NCI-H1694 (cell line): ENCODE measurements around the gene ANKRD34A.
"Not testable (repeated sequence)": the region's sequence is repeated elsewhere in the genome, so short reads cannot be mapped to it uniquely, and the experiment has no call there.

Source experiments
- DNase-seq: peaks from one replicate; lab custom pipeline; 2025; lab: John Stamatoyannopoulos, UW

The ANKRD34A gene

DNA sequence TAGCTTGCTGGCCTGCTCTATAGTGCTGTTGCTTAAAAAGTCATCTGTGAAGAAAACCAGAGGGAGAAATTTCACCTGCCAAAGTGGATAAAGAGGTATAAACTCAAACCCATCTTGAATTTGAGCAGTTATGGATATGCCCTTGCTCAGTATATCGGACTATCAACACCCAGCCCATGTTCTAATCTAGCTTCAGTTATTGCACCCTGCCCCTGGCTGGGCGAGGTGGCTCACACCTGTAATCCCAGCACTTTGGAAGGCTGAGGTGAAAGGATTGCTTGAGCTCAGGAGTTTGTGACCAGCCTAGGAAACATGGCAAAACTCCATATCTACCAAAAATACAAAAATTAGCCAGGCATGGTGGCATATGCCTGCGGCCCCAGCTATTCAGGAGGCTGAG, 19.8 kb downstream of the ANKRD34A start:
- DNase-seq = no peak

DNA sequence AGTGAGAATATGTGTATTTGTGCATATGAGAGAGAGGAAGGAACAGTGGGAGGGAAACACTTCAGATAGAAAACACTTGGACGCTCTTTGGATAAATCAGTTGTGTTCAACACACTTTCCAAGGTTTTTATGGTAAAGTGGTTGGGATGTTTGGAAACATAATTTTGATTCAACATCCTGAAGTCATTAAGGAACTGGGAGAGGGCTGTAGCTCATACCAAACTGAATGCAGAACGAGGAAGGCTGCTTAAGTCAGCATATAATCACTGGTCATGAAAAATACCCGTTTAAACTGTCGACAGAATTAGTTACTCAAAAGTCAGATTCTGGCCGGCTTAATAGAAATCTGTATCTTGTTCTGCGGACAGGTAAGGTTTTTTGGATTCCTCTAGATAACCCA, 21.5 kb downstream of the ANKRD34A start:
- no peak for DNase-seq

DNA sequence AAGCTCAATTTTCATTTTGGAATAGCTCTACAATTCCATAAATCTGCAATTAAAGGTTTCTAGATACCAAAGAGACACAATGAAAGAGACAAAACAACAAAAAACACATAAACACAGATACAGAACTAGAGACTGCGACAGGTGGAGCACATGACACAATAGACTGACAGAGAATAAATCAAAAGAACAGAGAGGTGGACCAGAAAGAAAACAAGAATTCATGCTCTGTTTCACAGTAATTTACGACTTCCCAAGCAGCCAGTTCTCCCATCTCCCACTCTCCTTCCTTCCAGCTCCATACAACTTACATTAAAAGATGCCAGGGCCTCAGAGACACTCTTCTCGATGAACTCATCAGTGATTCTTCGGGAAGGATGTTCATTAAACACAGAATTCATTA, 22.0 kb downstream of the ANKRD34A start:
- DNase-seq = no peak

DNA sequence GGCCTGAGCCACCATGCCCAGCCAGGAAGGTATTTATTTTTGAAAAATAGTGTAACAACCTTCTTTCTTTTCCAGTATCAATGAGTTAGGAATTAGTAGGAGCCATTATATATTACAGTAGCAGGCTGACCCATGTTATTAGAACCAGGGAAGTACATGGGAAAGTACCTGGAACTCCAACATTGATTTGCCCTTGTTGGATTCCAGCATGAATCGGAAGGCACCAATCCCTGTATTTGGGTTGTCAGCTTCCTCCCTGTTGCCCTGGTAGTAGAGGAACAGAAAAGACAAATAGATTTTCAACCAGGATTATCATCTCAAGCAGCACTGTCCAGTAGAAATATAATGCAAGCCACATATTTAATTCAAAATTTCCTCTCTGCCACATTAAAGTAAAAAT, 26.9 kb downstream of the ANKRD34A start:
- no peak for DNase-seq

DNA sequence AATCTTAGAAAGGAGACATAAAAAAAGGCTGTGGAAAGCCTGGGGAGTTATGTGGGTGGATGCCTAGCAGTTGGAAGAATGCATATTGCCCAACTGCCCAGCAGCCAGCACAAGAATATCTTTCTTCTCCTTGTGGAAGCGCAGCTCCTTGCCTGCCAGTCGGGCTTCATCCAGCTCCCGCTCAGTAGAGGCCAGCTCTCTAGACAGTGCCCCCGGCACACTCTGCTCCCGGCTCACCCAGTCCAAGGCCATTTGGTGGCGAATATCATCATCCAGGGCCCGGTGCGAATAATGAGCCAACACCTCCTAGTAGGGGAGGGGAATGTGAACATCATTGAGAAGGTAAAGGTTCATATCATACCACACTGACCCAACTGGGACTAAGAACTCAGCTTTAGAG, 28.1 kb downstream of the ANKRD34A start:
- DNase-seq = no peak

DNA sequence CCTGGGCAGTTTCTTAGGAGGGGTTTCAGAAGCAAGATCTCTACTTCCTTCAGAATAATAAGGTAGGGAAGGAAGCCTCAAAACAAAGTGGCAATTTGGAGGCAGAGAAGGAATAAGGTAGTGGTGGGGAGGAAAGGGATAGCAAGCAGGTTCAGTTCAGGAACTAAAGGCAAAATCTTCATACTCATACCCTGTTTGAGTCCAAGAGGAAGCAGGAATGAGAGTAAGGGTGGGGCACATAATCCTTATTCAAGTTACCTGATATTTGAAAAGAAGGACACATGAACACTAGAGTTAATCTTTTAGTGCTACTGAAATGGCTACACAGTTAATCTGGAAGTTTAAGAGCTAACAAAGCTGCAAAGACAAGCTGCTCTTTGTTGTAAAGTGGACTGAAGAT, 28.7 kb downstream of the ANKRD34A start:
- no peak for DNase-seq

DNA sequence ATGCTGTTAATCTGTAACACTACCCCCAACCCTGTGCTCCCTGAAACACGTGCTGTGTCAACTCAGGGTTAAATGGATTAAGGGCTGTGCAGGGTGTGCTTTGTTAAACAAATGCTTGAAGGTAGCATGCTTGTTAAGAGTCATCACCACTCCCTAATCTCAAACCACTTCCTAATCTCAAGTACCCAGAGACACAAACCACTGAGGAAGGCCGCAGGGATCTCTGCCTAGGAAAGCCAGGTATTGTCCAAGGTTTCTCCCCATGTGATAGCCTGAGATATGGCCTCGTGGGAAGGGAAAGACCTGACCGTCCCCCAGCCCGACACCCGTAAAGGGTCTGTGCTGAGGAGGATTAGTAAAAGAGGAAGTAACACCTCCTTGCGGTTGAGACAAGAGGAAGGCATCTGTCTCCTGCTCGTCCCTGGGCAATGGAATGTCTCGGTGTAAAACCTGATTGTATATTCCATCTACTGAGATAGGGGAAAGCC, 31.8 kb downstream of the ANKRD34A start:
- DNase-seq = not testable (repeated sequence)

DNA sequence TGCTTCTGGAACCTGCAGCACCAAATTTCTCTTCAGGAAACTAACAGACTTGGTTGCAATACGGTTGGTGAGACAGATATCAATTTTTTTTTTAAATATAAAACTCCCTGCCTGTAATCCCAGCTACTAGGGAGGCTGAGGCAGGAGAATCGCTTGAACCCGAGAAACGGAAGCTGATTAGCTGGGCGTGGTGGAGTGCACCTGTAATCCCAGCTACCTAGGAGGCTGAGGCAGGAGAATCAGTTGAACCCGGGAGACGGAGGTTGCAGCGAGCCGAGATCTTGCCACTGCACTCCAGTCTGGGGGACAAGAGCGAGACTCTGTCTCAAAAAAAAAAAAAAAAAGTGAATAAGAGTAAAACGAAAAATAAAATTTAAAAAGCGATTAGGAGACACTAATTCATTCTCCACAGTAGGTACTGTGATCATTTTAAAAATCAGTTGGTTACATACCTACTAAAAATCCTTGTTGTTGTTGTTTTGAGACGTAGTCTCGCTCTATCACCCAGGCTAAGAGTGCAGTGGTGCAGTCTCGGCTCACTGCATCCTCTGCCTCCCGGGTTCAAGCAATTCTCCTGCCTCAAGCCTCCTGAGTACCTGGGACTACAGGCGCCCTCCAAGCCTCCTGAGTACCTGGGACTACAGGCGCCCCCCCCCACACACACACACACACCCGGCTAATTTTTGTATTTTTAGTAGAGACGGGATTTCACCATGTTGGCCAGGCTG, 36.3 kb downstream of the ANKRD34A start:
- DNase-seq = no peak

DNA sequence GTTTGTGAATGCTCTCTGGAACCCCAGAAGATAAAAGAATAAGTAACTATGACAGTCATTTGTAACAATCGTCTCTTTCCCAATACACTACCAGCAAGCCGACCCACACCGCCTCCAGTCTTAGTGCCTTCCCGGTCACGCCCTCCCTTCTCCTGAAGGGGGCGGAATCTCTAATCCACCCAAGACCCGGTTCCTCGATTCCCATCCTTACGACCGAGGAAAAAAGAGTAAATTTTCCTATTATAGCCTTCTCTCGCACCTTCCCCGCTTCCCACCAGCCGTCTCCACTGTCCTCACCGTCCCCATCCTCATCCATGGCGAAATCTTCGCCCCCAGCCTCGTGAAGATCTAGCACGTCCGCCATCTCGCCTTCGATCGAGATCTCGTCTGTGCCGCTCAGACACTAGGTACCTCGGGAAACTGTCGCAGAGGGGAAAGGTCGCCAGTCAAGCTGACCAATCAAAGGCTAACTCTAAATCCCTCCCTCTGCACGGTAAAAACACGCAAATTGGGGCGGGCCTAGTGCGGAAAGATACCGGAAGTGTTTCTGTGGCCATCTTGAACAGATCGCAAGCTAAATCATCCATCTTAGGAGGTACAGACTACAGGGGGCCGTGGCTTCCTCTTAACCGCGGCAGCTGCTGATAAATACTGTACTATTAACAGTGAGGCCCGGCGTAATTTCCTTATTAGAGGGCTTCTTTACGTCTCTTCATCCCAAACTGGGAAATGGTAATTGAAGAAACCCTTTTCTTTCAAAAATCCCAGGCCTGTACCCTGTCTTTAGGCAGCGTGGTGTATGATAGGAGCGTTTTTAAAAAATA, 37.1 kb downstream of the ANKRD34A start, which contains the start of gene RBM8A:
RBM8A (minus strand) TSS at position 422 of the 824 bp plus-strand sequence; CDS start at position 364, 58 bp downstream.
- peak; percentile 99 for DNase-seq

DNA sequence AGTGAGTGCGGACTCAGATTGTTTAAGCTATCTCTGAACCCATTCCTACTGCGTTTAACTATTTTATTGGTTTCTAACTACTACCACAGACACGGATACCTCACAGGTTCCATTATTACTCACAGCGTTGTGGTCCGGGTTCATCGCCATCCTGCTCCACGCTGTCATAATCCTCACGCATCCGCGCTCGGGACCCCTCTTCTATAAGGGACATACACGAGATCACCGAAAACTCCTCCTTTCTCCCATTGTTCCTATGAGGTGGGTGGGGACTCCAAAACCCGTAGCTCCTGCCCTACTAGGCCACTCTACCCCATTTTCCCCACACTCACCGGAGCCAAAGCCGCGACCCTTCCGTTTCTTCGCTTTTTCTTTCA, 37.7 kb downstream of the ANKRD34A start:
- DNase-seq = no peak

DNA sequence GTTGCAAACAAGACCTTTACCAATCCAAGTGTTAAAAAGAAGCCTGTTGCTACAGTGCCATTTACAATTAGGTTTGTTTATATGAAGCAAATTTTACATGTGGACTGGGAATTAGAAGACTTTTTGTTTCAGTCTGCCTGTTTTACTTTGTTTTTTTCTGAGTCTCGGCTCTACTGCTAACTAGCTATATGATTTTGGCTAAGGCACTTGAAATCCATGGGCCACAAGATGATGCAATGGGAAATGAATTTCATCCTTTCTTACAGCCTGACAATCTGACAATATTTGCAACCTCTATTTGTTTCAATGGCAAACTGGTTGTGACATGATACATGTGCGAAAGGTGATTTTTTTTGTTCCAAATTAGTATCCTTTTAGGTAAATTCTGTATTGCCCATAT, 42.1 kb downstream of the ANKRD34A start:
- no peak for DNase-seq

DNA sequence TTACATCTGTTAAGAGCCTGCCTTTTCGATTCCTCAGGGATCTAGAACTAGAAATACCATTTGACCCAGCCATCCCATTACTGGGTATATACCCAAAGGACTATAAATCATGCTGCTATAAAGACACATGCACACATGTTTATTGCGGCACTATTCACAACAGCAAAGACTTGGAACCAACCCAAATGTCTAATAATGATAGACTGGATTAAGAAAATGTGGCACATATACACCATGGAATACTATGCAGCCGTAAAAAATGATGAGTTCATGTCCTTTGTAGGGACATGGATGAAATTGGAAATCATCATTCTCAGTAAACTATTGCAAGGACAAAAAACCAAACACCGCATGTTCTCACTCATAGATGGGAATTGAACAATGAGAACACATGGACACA, 44.1 kb downstream of the ANKRD34A start:
- not testable (repeated sequence) for DNase-seq

DNA sequence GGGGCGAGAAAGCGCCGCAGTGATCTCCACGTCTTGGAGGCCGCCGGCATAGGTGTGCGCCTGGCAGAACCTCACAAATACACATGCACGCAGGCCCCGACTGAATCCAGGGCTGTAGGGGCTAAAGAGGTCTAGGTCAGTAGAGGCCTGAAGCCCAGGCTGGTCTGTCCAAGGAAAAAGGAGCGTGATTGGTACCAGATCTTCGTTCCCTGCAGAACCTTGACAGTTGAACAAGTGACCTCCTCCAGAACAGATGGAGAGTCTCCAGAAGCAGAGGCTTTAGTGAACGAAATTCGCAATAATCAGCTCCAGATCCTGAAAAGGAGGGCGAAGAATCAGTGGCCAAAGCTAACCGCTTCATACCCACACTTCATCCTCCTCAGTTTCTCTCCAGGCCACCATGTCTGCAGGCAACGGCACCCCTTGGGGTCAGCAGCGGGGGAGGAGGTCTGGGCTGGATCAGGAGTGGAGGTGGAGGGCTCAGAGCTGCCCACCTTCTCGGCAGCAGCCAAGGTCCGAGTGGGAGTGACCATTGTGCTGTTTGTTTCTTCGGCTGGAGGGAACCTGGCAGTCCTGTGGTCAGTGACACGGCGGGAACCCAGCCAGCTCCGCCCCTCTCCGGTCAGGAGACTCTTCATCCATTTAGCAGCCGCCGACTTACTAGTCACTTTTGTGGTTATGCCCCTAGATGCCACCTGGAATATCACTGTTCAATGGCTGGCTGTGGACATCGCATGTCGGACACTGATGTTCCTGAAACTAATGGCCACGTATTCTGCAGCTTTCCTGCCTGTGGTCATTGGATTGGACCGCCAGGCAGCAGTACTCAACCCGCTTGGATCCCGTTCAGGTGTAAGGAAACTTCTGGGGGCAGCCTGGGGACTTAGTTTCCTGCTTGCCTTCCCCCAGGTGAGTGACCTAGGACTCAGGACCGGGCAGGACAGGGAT, 45.1 kb downstream of the ANKRD34A start:
- DNase-seq = no peak

DNA sequence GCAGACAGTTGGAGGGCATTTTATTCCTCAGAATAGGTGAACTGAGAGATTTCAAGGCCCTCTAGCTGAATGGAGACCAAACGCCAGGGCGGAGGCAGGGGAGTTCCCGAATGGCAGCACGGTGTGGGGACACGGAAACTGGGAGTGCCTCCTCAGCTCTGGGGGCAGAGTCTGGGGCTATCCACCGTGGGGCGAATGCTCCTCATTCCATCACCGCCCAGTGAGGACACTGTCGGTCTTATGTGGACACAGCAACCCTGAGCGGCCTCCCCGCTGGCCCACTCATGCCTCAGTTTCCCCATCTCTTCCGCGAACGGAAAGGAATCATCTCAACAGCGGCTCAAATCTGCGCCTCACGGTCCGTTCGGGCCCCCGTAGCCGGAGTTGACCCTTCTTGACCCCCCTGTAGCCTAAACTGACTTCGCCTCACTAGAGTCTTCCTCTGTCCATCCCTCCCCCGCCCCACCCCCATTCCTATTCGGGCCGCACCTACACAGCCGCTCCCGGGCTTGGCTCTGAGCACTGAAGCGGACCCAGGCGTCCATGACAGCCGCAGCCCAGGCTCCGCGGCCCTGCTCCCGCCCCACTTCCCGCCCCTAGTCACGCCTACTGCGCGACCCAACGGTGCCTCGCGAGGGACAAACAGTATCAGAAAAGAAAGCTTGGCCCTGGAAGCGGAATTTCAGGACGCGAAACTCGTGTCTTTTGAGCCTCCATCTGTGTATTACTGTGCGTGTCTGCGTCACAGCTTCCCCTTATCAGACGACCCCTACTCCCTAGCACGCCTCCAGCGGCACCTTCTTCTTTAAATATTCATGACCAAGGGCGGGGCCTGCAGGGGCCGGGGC, 46.0 kb downstream of the ANKRD34A start, which contains the start of gene PEX11B:
PEX11B (minus strand) TSS at position 574 of the 848 bp plus-strand sequence; CDS start at position 545, 29 bp downstream.
- peak; percentile 56 for DNase-seq

DNA sequence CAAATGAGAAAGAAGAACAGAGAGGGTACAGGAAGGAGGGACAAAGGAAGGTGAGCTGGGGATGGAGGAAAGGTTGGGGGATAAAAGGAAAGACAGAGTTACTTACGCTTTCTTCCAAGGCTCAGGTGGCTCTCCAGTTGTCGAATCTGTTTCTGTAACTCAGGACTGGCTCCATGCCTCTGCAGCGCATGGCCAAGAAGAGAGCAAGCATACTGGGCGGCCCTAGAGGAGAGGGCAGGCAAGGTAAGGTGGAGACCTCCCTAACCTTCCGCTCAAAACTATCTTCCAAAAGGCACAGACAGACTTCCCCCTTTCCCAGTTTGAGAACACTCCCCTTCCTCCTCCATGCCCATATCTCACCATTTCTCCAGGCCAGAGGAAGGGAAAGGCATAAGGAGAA, 46.8 kb downstream of the ANKRD34A start:
- DNase-seq = no peak

DNA sequence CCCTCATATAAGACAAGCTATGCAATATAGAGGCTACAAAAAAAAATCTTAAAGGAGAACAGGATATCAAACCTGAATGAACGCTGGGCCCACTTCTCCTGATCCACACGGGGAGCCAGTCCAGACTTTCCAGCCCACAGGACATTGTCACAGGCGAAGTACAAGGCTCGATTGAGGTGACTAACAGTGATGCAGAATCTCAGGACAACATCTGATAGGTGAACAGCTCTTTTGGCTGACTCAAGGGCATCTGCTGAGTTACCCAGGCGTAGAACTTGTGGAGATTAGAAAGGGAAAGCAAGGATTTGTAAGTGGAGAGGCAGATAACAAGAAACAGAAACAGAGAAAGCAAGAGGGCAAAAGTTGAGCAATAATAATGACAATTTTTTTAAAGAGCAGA, 47.6 kb downstream of the ANKRD34A start:
- no peak for DNase-seq

DNA sequence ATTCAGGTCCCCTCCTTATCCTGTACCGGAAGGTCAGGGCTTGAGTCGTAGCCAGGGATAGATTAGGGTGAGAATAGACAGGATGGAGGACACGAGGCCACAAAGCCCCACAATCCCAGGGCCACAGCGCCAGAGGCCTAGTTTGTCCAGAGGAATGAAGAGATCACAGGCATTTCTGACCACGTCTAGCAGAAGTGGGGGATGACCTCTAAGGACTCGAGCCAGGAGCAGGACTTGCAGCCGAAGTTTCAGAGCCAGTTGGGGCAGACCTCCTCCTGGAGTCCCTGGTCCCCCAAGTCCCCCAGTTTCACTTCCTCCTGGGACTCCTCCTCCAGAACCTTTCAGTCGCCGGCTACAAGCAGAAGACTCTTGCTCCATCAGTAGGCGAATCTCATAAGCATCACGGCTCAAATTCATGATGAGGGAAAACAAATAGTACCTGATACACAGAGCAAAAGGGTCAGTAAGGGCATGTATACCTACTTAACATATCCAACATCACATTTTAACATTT, 52.2 kb downstream of the ANKRD34A start:
- DNase-seq = no peak
